Measurements from ENCODE around the gene AP2S1.
"Not testable (repeated sequence)": the region's sequence is repeated elsewhere in the genome, so short reads cannot be mapped to it uniquely, and the experiment has no call there.

The AP2S1 gene

GRCh38 chr19:46850228-46851203 is at the start of gene AP2S1:
AP2S1 (minus strand) TSS chr19:46850846; CDS start chr19:46850766, 80 bp downstream.
- peak; percentile 97 to 98 for DNase-seq

GRCh38 chr19:46900341-46900740 is 49.7 kb upstream of the AP2S1 start:
- no peak for DNase-seq

- DNase-seq = no peak
Observed at GRCh38 chr19:46898731-46899130, 48.1 kb upstream of the AP2S1 start.

GRCh38 chr19:46896076-46896794 is 45.6 kb upstream of the AP2S1 start:
- no peak for DNase-seq

GRCh38 chr19:46892252-46893179 is 41.9 kb upstream of the AP2S1 start:
- DNase-seq = no peak

- DNase-seq = no peak
Observed at GRCh38 chr19:46890423-46891170, 40.0 kb upstream of the AP2S1 start.

GRCh38 chr19:46887240-46887782 is 36.7 kb upstream of the AP2S1 start:
- DNase-seq = no peak

- DNase-seq = no peak
Observed at GRCh38 chr19:46886546-46887239, 36.0 kb upstream of the AP2S1 start.

GRCh38 chr19:46885411-46885810 is 34.8 kb upstream of the AP2S1 start:
- DNase-seq = no peak

GRCh38 chr19:46882751-46883150 is 32.1 kb upstream of the AP2S1 start:
- not testable (repeated sequence) for DNase-seq

GRCh38 chr19:46882034-46882433 is 31.4 kb upstream of the AP2S1 start:
- DNase-seq = no peak

GRCh38 chr19:46881092-46881491 is 30.4 kb upstream of the AP2S1 start:
- no peak for DNase-seq

- no peak for DNase-seq
Observed at GRCh38 chr19:46880431-46880830, 29.8 kb upstream of the AP2S1 start.

GRCh38 chr19:46878613-46879375 is 28.1 kb upstream of the AP2S1 start:
- DNase-seq = no peak

- no peak for DNase-seq
Observed at GRCh38 chr19:46875657-46876056, 25.0 kb upstream of the AP2S1 start.

GRCh38 chr19:46875234-46875633 is 24.6 kb upstream of the AP2S1 start:
- no peak for DNase-seq

- DNase-seq = no peak
Observed at GRCh38 chr19:46872967-46873366, 22.3 kb upstream of the AP2S1 start.

- DNase-seq = not testable (repeated sequence)
Observed at GRCh38 chr19:46871173-46871572, 20.5 kb upstream of the AP2S1 start.

- no peak for DNase-seq
Observed at GRCh38 chr19:46868025-46868802, 17.6 kb upstream of the AP2S1 start.
